Thoracic aorta (tissue), 2 donors: ENCODE measurements around the gene KCNK2. TPM values are rescaled to one million over a fixed set of nuclear protein-coding genes. Genes with fewer than 3 reads are reported as not detected.

Experiments used
- ATAC-seq: fragments of 150-250 bp; one replicate; pipeline ENCODE4 v1.8.0; 2017; ENCODE audit warnings: low read depth; ENCODE audit not compliant: insufficient number of reproducible peaks, low FRiP score
- DNase-seq: peaks from one replicate; pipeline ENCODE4 v3.0.0-alpha.2; 2020; ENCODE audit warnings: low spot score
- H3K27ac ChIP-seq, 2 donors: fragments of 200-600 bp; sonication (generic); 1 replicate in 1 of 2; 2 replicates in 1 of 2; pipeline ENCODE4 v1.5.1; 2016; ENCODE audit warnings: mild to moderate bottlenecking in 2 of 2, moderate library complexity in 2 of 2
- H3K27me3 ChIP-seq: fragments of 200-600 bp; sonication (generic); replicated peaks from 2 replicates; pipeline ENCODE4 v1.6.0; 2016; ENCODE audit warnings: mild to moderate bottlenecking; ENCODE audit not compliant: insufficient read depth
- H3K36me3 ChIP-seq: fragments of 200-600 bp; sonication (generic); one replicate; pipeline ENCODE4 v1.5.1; 2016
- H3K4me1 ChIP-seq, 2 donors: fragments of 200-600 bp; sonication (generic); 1 replicate in 1 of 2; 2 replicates in 1 of 2; pipeline versions ENCODE4 v1.5.1 to v1.6.0; 2016; ENCODE audit warnings: low read depth in 2 of 2, mild to moderate bottlenecking in 1 of 2; ENCODE audit not compliant: control insufficient read depth in 1 of 2
- H3K4me3 ChIP-seq: fragments of 200-600 bp; sonication (generic); 2 replicates; pipeline ENCODE4 v1.5.1; 2016; ENCODE audit warnings: mild to moderate bottlenecking
- H3K9me3 ChIP-seq: fragments of 200-600 bp; sonication (generic); 2 replicates; pipeline ENCODE4 v1.5.1; 2016
- total RNA-seq, 2 donors: library from RNA; depleted of rRNA; stranded (reverse); fragments of >200 nt; gene quantifications; one replicate each; pipeline versions ENCODE4 v1.1.0 to v1.2.3, GENCODE V29; 2016
- TF ChIP-seq, protein P1 (sequence below): fragments of 200-600 bp; sonication (generic); IDR thresholded peaks from one replicate; pipeline ENCODE4 v1.5.1; 2019; ENCODE audit warnings: antibody characterized with exemption

KCNK2 gene
- total RNA-seq, 2 donors from 2014 or later, result 0.28 to 1.8 TPM

- Histone ChIP-seq H3K27ac (no peak overlapping the region), H3K9me3 (no peaks in the 10 kb centered on the region), H3K4me1 (no peaks in the 10 kb centered on the region), H3K27me3 (no peaks in the 10 kb centered on the region), H3K4me3 (no peak overlapping the region), H3K36me3 (no peaks in the 10 kb centered on the region)
- TF ChIP-seq, protein P1, sequence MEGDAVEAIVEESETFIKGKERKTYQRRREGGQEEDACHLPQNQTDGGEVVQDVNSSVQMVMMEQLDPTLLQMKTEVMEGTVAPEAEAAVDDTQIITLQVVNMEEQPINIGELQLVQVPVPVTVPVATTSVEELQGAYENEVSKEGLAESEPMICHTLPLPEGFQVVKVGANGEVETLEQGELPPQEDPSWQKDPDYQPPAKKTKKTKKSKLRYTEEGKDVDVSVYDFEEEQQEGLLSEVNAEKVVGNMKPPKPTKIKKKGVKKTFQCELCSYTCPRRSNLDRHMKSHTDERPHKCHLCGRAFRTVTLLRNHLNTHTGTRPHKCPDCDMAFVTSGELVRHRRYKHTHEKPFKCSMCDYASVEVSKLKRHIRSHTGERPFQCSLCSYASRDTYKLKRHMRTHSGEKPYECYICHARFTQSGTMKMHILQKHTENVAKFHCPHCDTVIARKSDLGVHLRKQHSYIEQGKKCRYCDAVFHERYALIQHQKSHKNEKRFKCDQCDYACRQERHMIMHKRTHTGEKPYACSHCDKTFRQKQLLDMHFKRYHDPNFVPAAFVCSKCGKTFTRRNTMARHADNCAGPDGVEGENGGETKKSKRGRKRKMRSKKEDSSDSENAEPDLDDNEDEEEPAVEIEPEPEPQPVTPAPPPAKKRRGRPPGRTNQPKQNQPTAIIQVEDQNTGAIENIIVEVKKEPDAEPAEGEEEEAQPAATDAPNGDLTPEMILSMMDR, result no peak
- ATAC-seq (no peak), DNase-seq (no peak)
Measured at GRCh38 chr1:215256936-215257679, 174.6 kb downstream of the KCNK2 start.

DNA sequence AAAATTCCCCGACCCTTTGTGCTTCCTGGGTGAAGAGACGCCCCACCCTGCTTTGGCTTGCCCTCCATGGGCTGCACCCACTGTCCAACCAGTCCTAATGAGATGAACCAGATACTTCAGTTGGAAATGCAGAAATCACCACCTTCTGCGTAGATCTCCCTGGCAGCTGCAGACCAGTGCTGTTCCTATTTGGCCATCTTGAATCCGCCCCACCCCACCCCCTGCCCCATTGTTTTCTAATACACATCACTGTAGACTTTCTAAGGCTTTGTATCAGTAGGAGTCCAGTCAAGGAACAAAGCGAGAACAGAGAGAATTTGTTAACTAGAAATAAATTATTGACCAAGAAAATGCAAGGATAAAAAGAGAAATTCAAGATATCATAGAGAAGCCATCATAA, 178.2 kb downstream of the KCNK2 start:
- Histone ChIP-seq H3K27me3 (no peaks in the 10 kb centered on the region), H3K27ac (no peak overlapping the region)

DNA sequence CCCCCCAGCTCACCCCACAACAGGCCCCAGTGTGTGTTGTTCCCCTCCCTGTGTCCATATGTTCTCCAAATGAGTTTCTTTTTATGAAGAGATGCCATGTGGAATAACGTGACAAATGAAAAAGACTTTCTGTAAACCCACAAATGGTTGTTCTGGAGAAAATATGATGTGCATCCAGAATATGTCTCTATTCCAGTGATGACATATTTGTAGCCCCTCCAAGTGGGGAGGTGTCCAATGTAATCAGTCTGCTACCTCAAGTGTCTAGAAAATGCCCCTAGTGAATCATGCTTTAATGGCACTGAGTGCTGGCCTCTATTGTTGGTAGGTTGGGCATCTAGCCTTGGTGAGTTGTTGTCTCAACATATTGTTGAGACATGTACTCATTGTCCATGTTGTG, 179.6 kb downstream of the KCNK2 start:
- no peaks in the 10 kb centered on the region for H3K4me1 ChIP-seq
- H3K27me3 ChIP-seq, result no peaks in the 10 kb centered on the region
- H3K36me3 ChIP-seq, result no peaks in the 10 kb centered on the region
- H3K4me3 ChIP-seq, result no peak overlapping the region
- no peak overlapping the region for H3K27ac ChIP-seq
- H3K9me3 ChIP-seq, result no peaks in the 10 kb centered on the region
- DNase-seq (no peak), ATAC-seq (no peak)
- TF ChIP-seq, protein P1, result no peak

More for the DNA sequence above, 178.2 kb downstream of the KCNK2 start:
- DNase-seq, result no peak
- no peaks in the 10 kb centered on the region for H3K4me1 ChIP-seq
- H3K36me3 ChIP-seq, result no peaks in the 10 kb centered on the region
- TF ChIP-seq, protein P1, result no peak
- ATAC-seq, result no peak
- no peak overlapping the region for H3K4me3 ChIP-seq
- no peaks in the 10 kb centered on the region for H3K9me3 ChIP-seq

DNA sequence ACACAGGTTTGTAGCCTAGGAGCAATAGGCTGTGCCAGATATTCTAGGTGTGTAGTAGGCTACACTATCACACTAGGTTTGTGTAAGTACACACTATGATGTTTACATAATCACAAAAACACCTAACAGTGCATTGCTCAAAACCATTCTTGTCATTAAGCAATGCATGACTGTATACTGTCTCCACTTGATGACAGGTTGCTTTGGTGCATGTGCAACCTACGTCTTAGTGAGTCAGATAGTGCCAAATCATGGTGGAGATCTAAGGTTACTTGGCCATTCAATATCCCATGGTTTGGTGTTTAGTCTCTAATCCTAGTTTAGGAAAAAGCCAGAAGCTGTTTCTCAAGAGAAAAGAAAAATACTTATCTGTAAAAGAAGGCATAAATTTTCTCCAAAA, 181.1 kb downstream of the KCNK2 start:
- ATAC-seq (no peak), DNase-seq (no peak)
- H3K27me3 ChIP-seq, result no peaks in the 10 kb centered on the region
- TF ChIP-seq, protein P1, result no peak
- no peak overlapping the region for H3K4me3 ChIP-seq
- H3K9me3 ChIP-seq, result no peaks in the 10 kb centered on the region
- no peak overlapping the region for H3K27ac ChIP-seq
- H3K36me3 ChIP-seq, result no peaks in the 10 kb centered on the region
- no peaks in the 10 kb centered on the region for H3K4me1 ChIP-seq

DNA sequence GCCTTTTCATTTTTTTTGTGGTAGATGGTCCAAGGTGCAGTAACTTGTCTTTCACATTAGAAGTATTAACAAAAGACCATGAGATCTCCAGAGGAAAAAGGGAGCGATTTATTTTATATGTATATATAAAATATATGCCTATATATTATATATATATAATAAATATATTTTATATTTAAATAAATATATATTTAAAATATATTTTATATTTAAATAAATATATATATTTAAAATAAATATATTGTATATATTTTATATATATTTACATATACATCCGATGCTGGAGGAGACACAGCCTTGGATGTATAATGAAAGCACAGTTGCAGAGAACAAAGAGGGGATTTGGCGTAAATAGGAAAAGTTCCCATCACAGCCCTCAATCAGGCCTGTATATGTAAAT, 182.1 kb downstream of the KCNK2 start:
- ATAC-seq, result no peak
- no peaks in the 10 kb centered on the region for H3K27me3 ChIP-seq
- TF ChIP-seq, protein P1, result no peak

More for the DNA sequence above, 182.1 kb downstream of the KCNK2 start:
- H3K9me3 ChIP-seq, result no peaks in the 10 kb centered on the region
- no peaks in the 10 kb centered on the region for H3K36me3 ChIP-seq
- H3K27ac ChIP-seq, result no peak overlapping the region
- DNase-seq, result no peak
- H3K4me1 ChIP-seq, result no peaks in the 10 kb centered on the region
- no peak overlapping the region for H3K4me3 ChIP-seq
